ENCODE data around the gene ZNF474. TPM values are rescaled to one million over a fixed set of nuclear protein-coding genes. Genes with fewer than 3 reads are reported as not detected.

The ZNF474 gene
- total RNA-seq, 1 donor from 2014 or later, result 0.43 TPM

- H3K4me1 Mint-ChIP-seq (ENCODE audit: low read depth), result peaks cover 1% of the 10 kb centered on the region
- H3K36me3 Mint-ChIP-seq (ENCODE audit: insufficient read depth), result no peaks in the 10 kb centered on the region
- peaks cover 4% of the 10 kb centered on the region for H3K9me3 Mint-ChIP-seq (ENCODE audit: low read depth)
- no peak for TF ChIP-seq CTCF (IDR thresholded peaks at IDR 0.05; ENCODE audit: unreplicated experiment)
- no peak for DNase-seq (ENCODE audit: low spot score, unreplicated experiment)
- H3K4me3 Mint-ChIP-seq (ENCODE audit: low read depth), result no peak overlapping the region
- H3K27ac Mint-ChIP-seq, result no peak overlapping the region
- H3K27me3 Mint-ChIP-seq, result no peaks in the 10 kb centered on the region
Measured at GRCh38 chr5:122138356-122138755, 9.0 kb downstream of the ZNF474 start.

- Mint-ChIP-seq H3K27me3 (no peaks in the 10 kb centered on the region), H3K36me3 (ENCODE audit: insufficient read depth) (no peaks in the 10 kb centered on the region), H3K9me3 (ENCODE audit: low read depth) (no peaks in the 10 kb centered on the region), H3K4me3 (ENCODE audit: low read depth) (no peak overlapping the region), H3K4me1 (ENCODE audit: low read depth) (no peaks in the 10 kb centered on the region), H3K27ac (no peak overlapping the region)
- no peak for TF ChIP-seq CTCF (IDR thresholded peaks at IDR 0.05; ENCODE audit: unreplicated experiment)
- DNase-seq (ENCODE audit: low spot score, unreplicated experiment), result no peak
Measured at GRCh38 chr5:122140900-122141299, 11.6 kb downstream of the ZNF474 start.

GRCh38 chr5:122141751-122142150 is 12.4 kb downstream of the ZNF474 start:
- Mint-ChIP-seq H3K27ac (no peak overlapping the region), H3K4me1 (ENCODE audit: low read depth) (no peaks in the 10 kb centered on the region)
- DNase-seq (ENCODE audit: low spot score, unreplicated experiment), result no peak

GRCh38 chr5:122142480-122143164 is 13.3 kb downstream of the ZNF474 start:
- H3K36me3 Mint-ChIP-seq (ENCODE audit: insufficient read depth), result no peaks in the 10 kb centered on the region
- no peak overlapping the region for H3K27ac Mint-ChIP-seq
- TF ChIP-seq CTCF (IDR thresholded peaks at IDR 0.05; ENCODE audit: unreplicated experiment), result no peak
- no peaks in the 10 kb centered on the region for H3K27me3 Mint-ChIP-seq
- H3K9me3 Mint-ChIP-seq (ENCODE audit: low read depth), result no peaks in the 10 kb centered on the region
- no peak for DNase-seq (ENCODE audit: low spot score, unreplicated experiment)
- no peak overlapping the region for H3K4me3 Mint-ChIP-seq (ENCODE audit: low read depth)
- no peaks in the 10 kb centered on the region for H3K4me1 Mint-ChIP-seq (ENCODE audit: low read depth)

More at GRCh38 chr5:122141751-122142150, 12.4 kb downstream of the ZNF474 start:
- Mint-ChIP-seq H3K4me3 (ENCODE audit: low read depth) (no peak overlapping the region), H3K9me3 (ENCODE audit: low read depth) (no peaks in the 10 kb centered on the region), H3K27me3 (no peaks in the 10 kb centered on the region), H3K36me3 (ENCODE audit: insufficient read depth) (no peaks in the 10 kb centered on the region)
- TF ChIP-seq CTCF (IDR thresholded peaks at IDR 0.05; ENCODE audit: unreplicated experiment), result no peak

- no peak for TF ChIP-seq CTCF (IDR thresholded peaks at IDR 0.05; ENCODE audit: unreplicated experiment)
- no peak overlapping the region for H3K4me3 Mint-ChIP-seq (ENCODE audit: low read depth)
- H3K4me1 Mint-ChIP-seq (ENCODE audit: low read depth), result no peaks in the 10 kb centered on the region
- H3K36me3 Mint-ChIP-seq (ENCODE audit: insufficient read depth), result no peaks in the 10 kb centered on the region
- no peak for DNase-seq (ENCODE audit: low spot score, unreplicated experiment)
- H3K9me3 Mint-ChIP-seq (ENCODE audit: low read depth), result no peaks in the 10 kb centered on the region
- no peaks in the 10 kb centered on the region for H3K27me3 Mint-ChIP-seq
- H3K27ac Mint-ChIP-seq, result no peak overlapping the region
Measured at GRCh38 chr5:122144236-122144635, 14.9 kb downstream of the ZNF474 start.
